Stimulated activated CD4-positive, alpha-beta T cell treated with anti-CD3 and anti-CD28 coated beads, TNF-alpha, amount 100 ng/mL, for 48 hours (primary cell): ENCODE measurements around the gene FBXW7.

Experiments
- DNase-seq, 3 donors: peaks; one replicate each; pipeline ENCODE4 v3.0.0-alpha.2; 2020; ENCODE audit warnings: low read depth in 3 of 3

FBXW7 gene

DNA sequence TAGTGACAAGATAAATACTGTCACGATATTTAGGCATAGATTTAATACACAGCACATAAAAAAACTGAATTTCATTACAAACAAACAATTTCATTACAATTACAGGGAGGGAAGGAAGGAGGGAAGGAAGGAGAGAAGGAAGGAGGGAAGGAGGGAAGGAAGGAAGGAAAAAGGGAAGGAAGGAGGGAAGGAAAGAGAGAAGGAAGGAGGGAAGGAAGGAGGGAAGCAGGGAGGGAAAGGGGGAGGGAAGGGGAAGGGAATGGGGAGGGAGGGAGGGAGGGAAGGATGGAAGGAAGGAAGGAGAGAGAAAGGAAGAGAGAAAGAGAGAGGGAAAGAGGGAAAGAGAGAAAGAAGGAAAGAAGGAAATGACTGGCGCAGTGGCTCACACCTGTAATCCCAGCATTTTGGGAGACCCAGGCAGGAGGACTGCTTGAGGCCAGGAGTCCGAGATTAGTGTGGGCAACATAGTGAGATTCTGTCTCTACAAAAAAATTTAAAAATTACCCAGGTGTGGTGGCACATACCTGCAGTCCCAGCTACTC, 64.6 kb downstream of the FBXW7 start:
- no peak for DNase-seq

GRCh38 chr4:152468408-152468807, 67.5 kb downstream of the FBXW7 start:
- no peak for DNase-seq

DNA sequence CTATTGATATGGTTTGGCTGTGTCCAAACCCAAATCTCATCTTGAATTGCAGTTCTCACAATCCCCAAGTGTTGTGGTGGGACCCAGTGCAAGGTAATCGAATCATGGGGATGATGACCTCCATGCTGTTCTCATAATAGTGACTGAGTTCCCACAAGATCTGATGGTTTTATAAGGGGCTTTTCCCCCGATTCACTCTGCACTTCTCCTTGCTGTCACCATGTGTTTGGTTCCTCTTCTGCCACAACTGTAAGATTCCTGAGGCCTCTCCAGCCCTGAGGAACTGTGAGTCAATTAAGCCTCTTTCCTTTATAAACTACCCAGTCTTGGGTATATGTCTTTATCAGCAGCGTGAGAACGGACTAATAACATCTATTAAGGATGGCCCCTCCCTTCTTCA, 68.8 kb downstream of the FBXW7 start:
- DNase-seq: no peak

DNA sequence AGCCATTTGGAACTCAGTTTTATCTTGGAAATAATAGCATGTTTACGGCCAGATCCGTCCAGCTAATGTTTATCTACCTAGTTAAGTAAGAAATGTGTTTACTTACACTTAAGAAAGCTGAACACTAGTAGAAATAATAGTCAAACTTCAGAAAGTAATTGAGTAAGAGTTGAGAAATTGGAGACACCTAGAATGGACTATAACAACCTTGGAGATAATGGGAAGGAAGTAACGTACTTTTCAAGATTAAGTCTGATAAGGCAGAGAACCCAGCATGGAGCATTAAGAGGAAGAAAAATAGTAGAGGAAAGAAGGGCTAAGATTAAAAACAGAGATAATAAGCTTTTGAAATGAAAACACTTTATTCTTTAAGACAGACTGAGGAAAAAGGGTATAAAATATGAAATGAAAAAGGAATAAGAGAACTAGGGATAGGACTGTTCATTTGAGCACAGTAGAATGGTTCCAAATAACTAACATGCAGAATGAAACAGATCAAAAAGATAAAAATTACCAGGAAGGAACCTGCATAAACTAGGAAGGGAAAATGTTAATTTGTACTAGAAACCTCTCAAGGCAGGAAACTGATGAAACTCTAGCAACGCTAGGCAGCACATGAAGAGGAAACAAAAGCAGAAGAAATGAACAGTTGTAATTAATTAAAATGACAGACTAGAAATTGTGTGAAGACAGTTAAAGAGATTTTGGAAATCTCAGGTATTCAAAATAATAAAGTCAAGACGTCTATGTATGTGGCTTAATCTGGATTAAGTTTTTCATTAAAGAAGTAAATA, 71.7 kb downstream of the FBXW7 start:
- DNase-seq: no peak

- DNase-seq: no peak
These were observed 72.3 kb downstream of the FBXW7 start for GRCh38 chr4:152463562-152463961.

DNA sequence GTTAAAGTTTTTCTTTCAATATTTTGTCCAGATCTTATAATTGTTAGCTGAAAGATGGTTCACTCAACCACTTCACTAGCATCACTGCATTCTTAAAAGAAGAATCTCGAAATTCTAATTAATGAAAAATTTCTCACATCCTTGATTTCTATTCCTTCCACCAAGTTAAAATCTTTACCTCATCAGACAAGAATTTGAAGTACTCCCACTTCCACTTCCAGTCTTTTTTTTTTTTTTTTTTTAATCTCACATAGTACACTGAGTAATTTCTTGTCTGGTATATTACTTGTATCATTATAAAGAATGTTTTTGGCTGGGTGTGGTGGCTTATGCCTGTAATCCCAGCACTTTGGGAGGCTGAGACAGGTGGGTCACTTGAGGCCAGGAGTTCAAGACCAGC, 73.2 kb downstream of the FBXW7 start:
- DNase-seq: no peak

GRCh38 chr4:152462047-152462446, 73.8 kb downstream of the FBXW7 start:
- DNase-seq: no peak

DNA sequence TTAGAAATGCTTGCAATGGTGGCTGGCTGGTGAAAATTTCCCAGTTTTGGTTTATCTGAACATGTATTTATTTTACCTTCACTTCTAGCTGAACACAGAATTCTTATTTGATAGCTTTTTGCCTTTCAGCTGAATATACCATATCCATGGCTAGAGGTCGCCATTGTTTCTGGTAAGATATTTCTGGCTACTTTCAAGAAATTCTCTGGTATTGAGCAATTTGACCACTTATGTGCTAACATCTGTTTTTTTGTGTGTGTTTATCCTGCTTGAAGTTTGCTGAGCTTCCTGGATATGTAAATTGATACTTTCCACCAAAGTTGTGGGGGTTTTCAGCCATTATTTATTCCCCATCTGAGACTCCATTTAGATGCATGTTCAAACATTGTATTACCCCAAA, 75.4 kb downstream of the FBXW7 start:
- no peak for DNase-seq

DNA sequence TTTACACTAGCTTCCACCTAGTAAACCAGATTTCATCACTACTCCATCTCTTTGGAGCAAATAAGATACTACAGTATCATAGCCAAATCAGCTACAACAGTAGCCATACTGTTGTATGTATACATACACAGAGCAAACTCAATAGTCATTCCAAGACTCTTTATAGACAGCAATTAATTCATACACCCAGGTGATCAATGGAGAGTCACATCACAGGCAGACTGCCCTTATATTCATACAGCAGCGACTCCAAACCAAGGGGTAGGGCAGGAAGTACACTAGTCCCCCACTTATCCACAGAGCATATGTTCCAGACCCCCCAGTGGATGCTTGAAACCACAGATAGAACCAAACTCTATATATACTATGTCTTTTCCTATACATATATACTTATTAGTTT, 76.6 kb downstream of the FBXW7 start:
- no peak for DNase-seq

DNA sequence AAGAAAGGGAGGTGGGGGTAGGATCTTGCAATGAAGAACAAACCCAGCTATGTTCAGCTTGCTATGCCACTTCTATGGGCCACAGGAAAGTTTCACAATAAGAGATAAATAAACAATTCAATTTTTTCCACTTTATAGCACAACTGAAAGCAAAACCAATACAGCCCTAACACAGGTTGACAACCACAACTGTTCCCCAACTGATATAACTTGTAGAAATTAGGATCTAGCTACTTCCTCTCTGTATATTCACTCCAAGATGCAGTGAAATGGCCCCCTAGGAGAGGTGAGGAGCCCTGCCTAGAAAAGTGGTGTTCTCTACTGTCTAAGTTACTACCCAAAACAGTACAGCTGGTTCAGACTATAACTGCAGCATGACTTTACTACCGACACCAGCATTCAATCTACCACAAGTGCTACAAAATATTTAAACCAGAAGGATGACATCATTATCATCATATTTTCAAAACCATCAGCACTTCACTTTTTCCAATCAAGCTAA, 77.0 kb downstream of the FBXW7 start:
- DNase-seq: no peak

GRCh38 chr4:152456609-152457008, 79.3 kb downstream of the FBXW7 start:
- DNase-seq: no peak

- DNase-seq: no peak
These were observed 80.6 kb downstream of the FBXW7 start for GRCh38 chr4:152455311-152455710.

GRCh38 chr4:152454398-152455011, 81.4 kb downstream of the FBXW7 start:
- DNase-seq: no peak

DNA sequence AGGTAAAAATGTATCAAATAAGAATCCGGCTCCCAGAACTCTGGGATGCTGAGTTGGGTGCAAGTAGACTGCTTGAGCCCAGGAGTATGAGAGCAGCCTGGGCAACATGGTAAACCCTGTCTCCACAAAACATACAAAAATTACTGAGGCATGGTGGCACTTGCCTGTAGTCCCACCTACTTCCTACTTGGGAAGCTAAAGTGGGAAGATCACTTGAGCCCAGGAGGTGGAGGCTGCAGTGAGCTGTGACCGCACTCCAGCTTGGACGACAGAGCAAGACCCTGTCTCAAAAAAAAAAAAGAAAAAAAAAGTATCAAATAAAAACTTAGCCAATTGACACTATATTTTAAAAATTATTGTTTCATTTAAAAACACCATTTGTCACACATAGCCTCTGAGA, 84.4 kb downstream of the FBXW7 start:
- no peak for DNase-seq

GRCh38 chr4:152448854-152449253, 87.0 kb downstream of the FBXW7 start:
- no peak for DNase-seq

DNA sequence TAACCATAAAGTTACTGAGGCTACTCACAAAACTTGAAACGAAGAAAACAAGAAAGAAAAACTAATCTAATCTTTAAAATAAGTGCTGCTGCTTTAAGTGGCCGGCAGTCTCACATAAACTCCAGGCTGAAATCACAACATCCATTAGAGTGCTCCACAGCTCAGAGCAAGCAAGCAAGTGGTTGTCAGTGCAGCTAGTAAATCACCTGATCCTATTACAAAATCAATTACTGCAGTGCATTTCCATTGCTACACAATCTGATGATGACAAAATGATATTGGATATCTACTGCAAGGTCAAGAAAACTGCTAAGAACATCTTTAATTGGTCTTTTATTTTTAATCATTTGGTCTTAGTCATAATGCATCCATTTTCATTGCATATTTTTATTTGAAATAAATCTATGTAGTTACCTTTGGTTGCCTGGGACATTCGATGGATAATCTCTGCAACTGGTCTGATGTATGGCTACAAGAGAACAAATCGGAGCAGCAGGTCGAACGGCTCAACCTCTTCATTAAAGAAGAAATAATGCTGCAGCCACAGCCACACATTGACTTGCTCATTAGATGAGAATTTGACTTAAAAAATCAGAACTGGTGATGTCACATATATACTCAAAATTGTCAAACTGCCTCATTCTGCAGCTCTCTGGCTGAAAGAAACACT, 87.7 kb downstream of the FBXW7 start:
- DNase-seq: no peak

GRCh38 chr4:152443859-152444258, 92.0 kb downstream of the FBXW7 start:
- DNase-seq: no peak

- no peak for DNase-seq
These were observed 98.3 kb downstream of the FBXW7 start for GRCh38 chr4:152437561-152437960.

- DNase-seq: no peak
These were observed 99.5 kb downstream of the FBXW7 start for GRCh38 chr4:152436384-152436783.

- no peak for DNase-seq
These were observed 101.9 kb downstream of the FBXW7 start for GRCh38 chr4:152434011-152434410.

DNA sequence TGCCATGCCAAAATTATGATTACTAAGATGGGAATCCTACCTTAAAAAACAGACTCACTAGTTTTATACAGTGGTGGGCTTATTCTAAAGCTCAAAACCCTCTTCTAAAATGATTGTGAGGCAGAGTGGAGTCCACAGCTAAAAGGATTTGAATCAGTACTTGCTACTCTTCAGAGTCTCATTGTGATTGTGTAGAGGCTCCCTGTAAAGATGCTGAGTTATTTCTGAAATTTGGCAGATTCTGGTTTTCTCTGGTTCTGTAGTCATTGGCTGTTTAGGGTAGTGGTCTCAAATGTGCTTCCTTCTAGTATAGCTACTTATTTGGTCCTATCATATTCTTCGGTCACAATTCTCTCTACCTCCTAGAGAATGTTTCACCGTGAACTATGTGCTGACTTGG, 104.1 kb downstream of the FBXW7 start:
- no peak for DNase-seq

GRCh38 chr4:152431291-152431690, 104.6 kb downstream of the FBXW7 start:
- DNase-seq: no peak

DNA sequence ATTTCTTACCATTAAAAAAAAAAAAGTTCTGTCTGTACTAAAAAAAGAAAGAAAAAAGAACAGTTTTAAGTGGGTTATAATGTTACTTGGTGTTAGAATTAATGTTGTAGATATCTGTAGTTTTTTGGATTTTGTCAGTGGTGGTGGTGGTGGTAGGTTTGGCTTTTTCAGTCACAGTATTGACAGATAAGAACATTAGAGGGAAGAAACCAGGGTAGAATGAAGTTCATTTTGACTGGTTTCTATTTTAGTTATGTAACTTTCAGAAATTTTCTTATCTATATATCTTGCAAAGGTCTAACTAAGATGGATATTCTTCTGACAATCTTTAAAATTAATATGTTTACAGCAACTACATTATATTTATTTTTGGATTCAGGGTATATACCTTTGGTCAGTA, 105.4 kb downstream of the FBXW7 start:
- DNase-seq: no peak
